GM18951 (cell line): Measurements from ENCODE around the gene HSD17B10.

Source experiments
- POLR2A ChIP-seq: IDR thresholded peaks from 4 replicates; pipeline ENCODE4 v1.6.1; 2011; ENCODE audit warnings: mild to moderate bottlenecking; ENCODE audit not compliant: insufficient read length, insufficient read depth; ENCODE audit errors: extremely low read depth
- in situ Hi-C: fragments of 300-500 bp; cut with MboI; formaldehyde crosslinking; loops from one replicate; pipeline ENCODE4 v1.12.0; 2022; ENCODE audit warnings: low sequenced_read_pairs, mixed read lengths, inconsistent platforms; ENCODE audit not compliant: unreplicated experiment

Gene HSD17B10

DNA sequence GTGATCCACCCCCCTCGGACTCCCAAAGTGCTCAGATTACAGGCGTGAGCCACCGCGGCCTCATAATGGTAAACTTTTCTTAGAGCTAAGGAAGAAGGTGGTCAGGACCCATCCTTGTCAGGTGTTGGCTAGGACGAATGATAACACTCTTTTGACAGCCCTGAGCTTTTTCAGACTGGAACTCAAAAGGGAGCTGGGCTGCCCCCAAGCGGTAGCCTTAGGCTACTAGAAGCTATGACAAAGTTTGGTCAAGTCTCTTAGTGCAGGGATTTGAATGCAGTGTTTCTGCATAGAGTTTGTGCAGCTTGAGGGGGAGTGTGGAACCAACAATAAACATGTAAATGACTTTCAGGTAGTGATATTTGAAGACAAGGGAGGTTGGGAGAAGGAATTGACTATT is 11.8 kb upstream of the HSD17B10 start:
- no peak for TF ChIP-seq POLR2A
- in situ Hi-C loops = no loop called here

DNA sequence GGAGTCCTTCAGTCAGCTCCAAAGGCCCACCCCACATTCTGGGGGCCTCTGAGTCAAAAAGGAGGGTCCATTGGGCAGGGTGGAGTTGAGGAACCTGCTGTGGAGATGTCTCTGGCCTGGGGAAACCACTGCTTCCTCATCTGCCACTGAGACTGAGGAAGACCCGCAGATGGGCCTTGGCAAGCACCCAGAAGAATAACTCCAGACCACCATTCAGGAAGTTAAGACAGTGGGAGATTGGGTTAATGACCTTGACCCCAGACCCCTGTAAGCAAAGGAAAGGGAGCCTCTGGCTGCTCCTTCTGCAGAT is 8.1 kb upstream of the HSD17B10 start:
- in situ Hi-C loops = no loop called here
- TF ChIP-seq POLR2A = no peak

- in situ Hi-C loops = no loop called here
- TF ChIP-seq POLR2A = peak; percentile 59
These were observed 7.6 kb upstream of the HSD17B10 start for GRCh38 chrX:53441531-53442321.

GRCh38 chrX:53440621-53441517 is 6.7 kb upstream of the HSD17B10 start:
- TF ChIP-seq POLR2A = no peak
- in situ Hi-C loops = no loop called here

- TF ChIP-seq POLR2A = no peak
- in situ Hi-C loops = no loop called here
These were observed 5.9 kb upstream of the HSD17B10 start for GRCh38 chrX:53440101-53440500.

DNA sequence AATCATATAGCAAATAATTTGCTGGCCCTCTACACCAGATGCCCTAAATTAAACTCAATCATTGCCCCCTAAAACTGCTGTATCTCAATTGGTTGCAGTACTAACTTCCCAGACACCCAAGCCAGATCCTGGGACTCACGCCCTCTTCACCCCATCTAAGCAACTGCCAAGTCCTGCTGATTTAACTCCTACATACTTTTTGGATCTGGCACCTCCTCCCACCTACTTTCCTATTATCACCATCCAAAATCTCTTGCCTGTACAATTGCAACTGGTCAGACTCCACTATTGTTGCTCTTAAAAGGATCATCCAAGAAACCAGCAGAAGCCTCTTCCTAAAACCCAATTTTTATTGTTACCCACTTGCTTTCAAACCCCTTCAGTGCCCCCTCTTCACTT is 4.7 kb upstream of the HSD17B10 start:
- in situ Hi-C loops = no loop called here
- no peak for TF ChIP-seq POLR2A

DNA sequence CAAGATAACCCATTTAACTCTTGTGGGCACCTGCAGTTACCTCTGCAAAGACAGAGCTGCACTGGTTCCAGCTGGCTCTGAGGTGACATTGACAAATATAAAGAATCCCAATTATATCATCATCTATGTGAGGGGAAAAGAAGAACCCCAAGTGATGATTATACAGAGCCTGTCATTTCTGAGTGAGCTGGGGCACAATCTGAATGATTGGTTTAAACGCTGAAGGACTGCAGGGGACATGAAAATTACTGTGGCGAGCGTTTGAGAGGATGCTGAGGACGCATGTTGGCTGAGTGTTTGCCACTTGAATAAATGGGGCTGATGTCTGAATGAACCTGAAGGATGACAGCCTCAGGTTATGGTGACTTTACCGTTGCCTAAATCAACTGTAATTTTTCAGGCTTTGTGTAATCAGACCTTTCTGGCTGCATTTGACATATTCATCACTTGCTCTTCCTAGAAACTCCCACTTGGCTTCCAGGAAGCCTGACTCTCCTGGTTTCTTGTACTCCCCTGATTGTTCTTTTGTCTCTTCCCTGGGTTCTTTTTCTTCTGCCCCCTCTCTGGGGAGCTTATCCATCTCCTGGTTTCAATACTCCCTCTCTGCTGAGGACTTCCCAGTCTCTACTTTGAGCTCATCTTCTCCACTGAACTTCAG is 4.1 kb upstream of the HSD17B10 start:
- in situ Hi-C loops = no loop called here
- TF ChIP-seq POLR2A = no peak

DNA sequence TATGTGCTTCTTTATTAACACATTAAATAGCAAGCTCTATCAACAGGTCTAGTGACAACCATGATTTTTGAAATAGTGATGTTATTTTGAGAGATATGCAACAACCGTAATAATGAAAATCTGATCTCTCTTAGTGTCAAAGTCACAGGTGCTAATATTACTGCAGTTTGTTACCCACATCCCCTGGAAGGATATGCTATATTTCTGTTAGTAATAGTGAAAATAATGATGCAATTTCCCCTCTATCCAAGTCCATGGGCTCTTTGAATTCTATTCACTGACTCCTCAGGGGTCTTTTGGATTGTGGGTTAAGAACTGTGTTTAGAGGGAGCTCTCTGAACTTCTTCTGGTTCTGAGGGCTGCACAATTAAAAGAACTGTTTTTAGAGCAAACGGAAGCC is 3.0 kb upstream of the HSD17B10 start:
- in situ Hi-C loops = no loop called here
- no peak for TF ChIP-seq POLR2A

DNA sequence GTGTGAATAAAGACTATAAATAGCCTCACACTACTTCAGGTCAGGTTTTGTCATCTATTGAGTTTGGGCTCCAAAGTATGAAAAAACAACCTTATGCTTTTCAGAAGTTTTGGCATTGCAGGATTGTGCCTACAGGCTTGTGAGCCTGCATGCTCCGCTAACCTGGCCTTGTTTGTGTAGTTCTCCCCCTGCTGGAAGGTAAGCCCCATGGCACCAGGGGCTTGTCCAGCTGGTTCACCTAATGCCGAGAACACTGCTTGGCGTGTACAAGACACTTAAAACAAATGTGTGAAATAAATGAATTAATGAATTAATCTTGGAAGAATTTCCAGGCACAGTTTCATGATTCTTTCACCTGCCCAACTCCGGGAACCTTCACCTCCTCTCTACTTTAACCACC is 1.8 kb upstream of the HSD17B10 start:
- TF ChIP-seq POLR2A = no peak
- in situ Hi-C loops = no loop called here

DNA sequence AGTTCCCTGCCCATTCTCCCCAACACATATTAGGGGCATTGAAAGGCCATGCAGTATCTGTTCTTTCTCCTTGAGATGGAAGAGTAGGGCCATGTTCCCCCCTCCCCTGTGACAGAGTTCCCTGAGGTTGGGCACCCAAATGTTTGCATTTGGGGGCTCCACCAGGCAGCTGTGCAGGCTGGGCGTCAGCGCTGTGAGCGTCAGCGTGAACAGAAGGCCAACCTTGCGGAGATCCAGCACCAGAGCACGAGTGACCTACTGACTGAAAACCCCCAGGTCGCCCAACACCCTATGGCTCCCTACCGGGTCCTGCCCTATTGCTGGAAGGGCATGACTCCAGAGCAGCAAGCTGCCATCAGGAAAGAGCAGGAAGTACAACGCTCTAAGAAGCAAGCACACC is 3.9 kb downstream of the HSD17B10 start:
- in situ Hi-C loops = no loop called here

DNA sequence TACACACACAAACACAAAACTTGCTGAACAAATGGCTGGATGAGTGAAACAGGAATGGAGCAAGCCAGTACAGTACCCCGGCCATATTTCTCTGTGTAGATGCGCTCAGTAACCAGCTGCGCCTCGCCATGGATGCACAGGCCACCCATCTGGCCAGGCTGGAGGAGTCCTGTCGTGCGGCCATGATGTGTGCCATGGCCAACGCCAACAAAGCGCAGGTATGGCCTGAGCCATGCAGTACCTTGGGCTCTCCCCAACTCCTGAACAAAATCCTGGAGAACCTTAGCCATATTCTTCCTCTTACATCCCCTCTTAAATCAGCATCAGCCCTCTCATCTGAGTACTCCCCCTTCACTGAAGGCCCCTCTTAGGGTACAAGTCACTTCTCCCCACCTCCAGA is 4.4 kb downstream of the HSD17B10 start:
- no peak for TF ChIP-seq POLR2A
- in situ Hi-C loops = no loop called here

More for the DNA sequence above, 3.9 kb downstream of the HSD17B10 start:
- no peak for TF ChIP-seq POLR2A

- in situ Hi-C loops = no loop called here
- TF ChIP-seq POLR2A = no peak
These were observed 11.3 kb downstream of the HSD17B10 start, which contains the start of gene RIBC1 for GRCh38 chrX:53422861-53423306. Gene RIBC1, plus strand, starts transcription at chrX:53422873. Its CDS starts 3,404 bp downstream, at chrX:53426277.
